Measurements from ENCODE around the gene TMEM43. TPM values are rescaled to one million over a fixed set of nuclear protein-coding genes. Genes with fewer than 3 reads are reported as not detected.

The TMEM43 gene
- total and polyA plus RNA-seq, 2 of the 8 experiments (the other 6 are each of a cell fraction or from before 2014, with no cell fraction given): 27.0 to 33.7 TPM

GRCh38 chr3:14140668-14141067 lies 15.8 kb downstream of the TMEM43 start:
- H2BK12ac ChIP-seq (ENCODE audit: low read depth, low read length): no peak overlapping the region
- H2BK5ac ChIP-seq (ENCODE audit: low read depth, low read length): no peak overlapping the region
- H3K14ac ChIP-seq (ENCODE audit: insufficient read length): no peak overlapping the region
- H2BK20ac ChIP-seq (ENCODE audit: low read length): no peak overlapping the region
- no peak overlapping the region for H3K23ac ChIP-seq (ENCODE audit: insufficient read length)
- H3K4me1 ChIP-seq (replicated peaks in 1 of 4; ENCODE audit: control insufficient read depth in 3 of 4, insufficient read depth in 4 of 4, low read length in 3 of 4): no peaks in the 10 kb centered on the region; a peak in 3 of 7 replicates
- H3K36me3 ChIP-seq (ENCODE audit: control insufficient read depth in 2 of 4, insufficient read depth in 4 of 4, low read length in 3 of 4): peaks cover 0 to 11% (median 8%) of the 10 kb centered on the region in 4 experiments; a peak in 4 of 8 replicates
- no peak overlapping the region for H2AK5ac ChIP-seq (ENCODE audit: low read depth, low read length)
- DNase-seq (ENCODE audit: low read depth in 1 of 2, low spot score in 2 of 2) (no peak), FAIRE-seq (no peak)
- no peak overlapping the region for H3K56ac ChIP-seq (replicated peaks; ENCODE audit: insufficient read length, low read depth, low read length)
- ChIA-PET CTCF (ENCODE audit: partially characterized antibody) (interaction anchor here (0.6 to 1.0 kb wide), 2 partner anchors 26 to 327 kb away, joined by 3 read pairs; no protein-coding TSS in a partner anchor), POLR2A (ENCODE audit: partially characterized antibody) (interaction anchor here (0.9 to 6.2 kb wide), 3 partner anchors 10 to 38 kb away, joined by 3 to 32 read pairs (median 3); partner anchors contain the start of genes CHCHD4, LSM3, TMEM43 and XPC)
- no peak overlapping the region for H2AFZ ChIP-seq (ENCODE audit: low read length)
- no peaks in the 10 kb centered on the region for H3K9me3 ChIP-seq (ENCODE audit: insufficient read depth in 2 of 2, low read depth in 1 of 2, low read length in 1 of 2)
- no peak overlapping the region for H3K27ac ChIP-seq (ENCODE audit: low read depth, low read length)
- H2BK120ac ChIP-seq (replicated peaks; ENCODE audit: low read depth, low read length): no peak overlapping the region
- no peaks in the 10 kb centered on the region for H3K23me2 ChIP-seq (ENCODE audit: low read depth, low read length)
- no peak overlapping the region for H4K91ac ChIP-seq (replicated peaks; ENCODE audit: insufficient read length, low read length)
- H3K18ac ChIP-seq (ENCODE audit: extremely low read depth, low read length): no peak overlapping the region
- H3K4ac ChIP-seq (replicated peaks; ENCODE audit: insufficient read length, low read depth, low read length): no peak overlapping the region
- H3K27me3 ChIP-seq (replicated peaks in 1 of 4; ENCODE audit: control insufficient read depth in 3 of 4, extremely low read depth in 1 of 4, insufficient read depth in 3 of 4, low read length in 3 of 4): no peaks in the 10 kb centered on the region
- TF ChIP-seq TCF12 (IDR thresholded peaks at IDR 0.05; ENCODE audit: low read depth, low read length): no peak
- TF ChIP-seq GABPA (IDR thresholded peaks at IDR 0.05; ENCODE audit: borderline replicate concordance, insufficient read depth, low read length): no peak
- TF ChIP-seq SIRT6 (IDR thresholded peaks at IDR 0.05; ENCODE audit: low read length): no peak
- TF ChIP-seq RBBP5 (IDR thresholded peaks at IDR 0.05; ENCODE audit: borderline replicate concordance, low read depth, low read length): no peak
- no peaks in the 10 kb centered on the region for H3K79me1 ChIP-seq (ENCODE audit: low read depth, low read length)
- H3K79me2 ChIP-seq (ENCODE audit: control insufficient read depth in 1 of 2, insufficient read depth in 2 of 2, low read length in 2 of 2): no peaks in the 10 kb centered on the region
- H4K5ac ChIP-seq (ENCODE audit: insufficient read length, low read depth, low read length): no peak overlapping the region
- H3K4me3 ChIP-seq (ENCODE audit: extremely low read depth in 1 of 4, insufficient read depth in 2 of 4, low read depth in 3 of 4, low read length in 4 of 4): no peak overlapping the region
- H3K9ac ChIP-seq (replicated peaks in 1 of 4; ENCODE audit: extremely low read depth in 1 of 4, low read depth in 3 of 4, low read length in 3 of 4): no peak overlapping the region
- no peak overlapping the region for H2BK15ac ChIP-seq (ENCODE audit: low read length)
- H3K4me2 ChIP-seq (ENCODE audit: insufficient read depth in 1 of 2, low read depth in 2 of 2, low read length in 2 of 2): no peak overlapping the region
- H4K8ac ChIP-seq (ENCODE audit: extremely low read depth, insufficient read depth, low read length): no peak overlapping the region
- WGBS, 2 experiments (ENCODE audit: extremely low coverage in 1 of 2, insufficient coverage in 1 of 2, insufficient read length in 1 of 2, insufficient replicate concordance in 2 of 2, low coverage in 1 of 2, low lambda C conversion rate in 2 of 2, missing lambda C conversion rate in 1 of 2): 80% methylated on average over 2 of the region's 2 CpGs; no CpG with 5 or more reads in 1 of the 2 experiments
- peaks cover 2 to 10% of the 10 kb centered on the region in 2 experiments for H4K20me1 ChIP-seq (replicated peaks in 1 of 2; ENCODE audit: control insufficient read depth in 1 of 2, insufficient read depth in 2 of 2, low read length in 2 of 2)
